AG09319 (cell line): ENCODE measurements around the gene HOXA11.

Experiments
- DNase-seq: peaks from one replicate; pipeline ENCODE4 v3.0.0-alpha.2; 2010; ENCODE audit warnings: low read depth; ENCODE audit errors: extremely low read depth
- TF ChIP-seq, protein P1 (sequence below): IDR thresholded peaks from 2 replicates; pipeline ENCODE4 v1.5.1; 2011; ENCODE audit warnings: low read depth, mild to moderate bottlenecking, inconsistent platforms, low read length, moderate library complexity

The HOXA11 gene

DNA sequence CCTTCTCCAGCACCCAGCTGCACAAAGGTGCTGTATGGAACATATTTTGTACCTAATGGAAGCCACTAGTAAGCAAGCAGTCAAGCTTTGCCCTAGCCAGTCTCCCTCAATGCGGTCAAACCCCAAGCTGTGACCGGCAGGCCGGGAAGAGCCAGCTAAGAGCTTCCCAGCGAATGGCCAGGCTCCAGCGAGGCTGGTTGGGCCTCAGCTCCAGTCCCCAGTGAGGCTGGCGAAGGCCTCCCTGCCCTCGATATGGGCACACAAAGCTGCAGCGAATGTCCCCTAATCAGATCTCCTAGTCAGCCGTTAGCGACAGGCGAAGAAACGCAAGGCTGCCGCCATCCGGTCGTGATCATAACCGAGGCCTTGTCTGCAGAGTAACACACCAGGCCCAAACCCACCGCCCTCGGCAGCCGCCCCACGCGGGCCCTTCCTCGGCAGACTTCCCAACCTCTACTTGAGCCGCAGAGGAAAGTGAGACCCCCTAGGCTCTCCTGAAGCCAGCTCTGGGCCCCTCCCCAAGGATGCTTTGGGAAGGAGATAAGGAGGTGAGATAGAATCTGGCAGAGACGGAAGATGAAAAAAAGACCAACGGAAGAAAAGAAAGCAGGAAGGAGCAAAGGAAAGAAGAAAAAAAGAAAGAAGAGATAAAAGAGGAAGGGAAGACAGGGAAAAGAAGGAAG, 16.6 kb downstream of the HOXA11 start:
- TF ChIP-seq, protein P1, sequence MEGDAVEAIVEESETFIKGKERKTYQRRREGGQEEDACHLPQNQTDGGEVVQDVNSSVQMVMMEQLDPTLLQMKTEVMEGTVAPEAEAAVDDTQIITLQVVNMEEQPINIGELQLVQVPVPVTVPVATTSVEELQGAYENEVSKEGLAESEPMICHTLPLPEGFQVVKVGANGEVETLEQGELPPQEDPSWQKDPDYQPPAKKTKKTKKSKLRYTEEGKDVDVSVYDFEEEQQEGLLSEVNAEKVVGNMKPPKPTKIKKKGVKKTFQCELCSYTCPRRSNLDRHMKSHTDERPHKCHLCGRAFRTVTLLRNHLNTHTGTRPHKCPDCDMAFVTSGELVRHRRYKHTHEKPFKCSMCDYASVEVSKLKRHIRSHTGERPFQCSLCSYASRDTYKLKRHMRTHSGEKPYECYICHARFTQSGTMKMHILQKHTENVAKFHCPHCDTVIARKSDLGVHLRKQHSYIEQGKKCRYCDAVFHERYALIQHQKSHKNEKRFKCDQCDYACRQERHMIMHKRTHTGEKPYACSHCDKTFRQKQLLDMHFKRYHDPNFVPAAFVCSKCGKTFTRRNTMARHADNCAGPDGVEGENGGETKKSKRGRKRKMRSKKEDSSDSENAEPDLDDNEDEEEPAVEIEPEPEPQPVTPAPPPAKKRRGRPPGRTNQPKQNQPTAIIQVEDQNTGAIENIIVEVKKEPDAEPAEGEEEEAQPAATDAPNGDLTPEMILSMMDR, result no peak
- no peak for DNase-seq

DNA sequence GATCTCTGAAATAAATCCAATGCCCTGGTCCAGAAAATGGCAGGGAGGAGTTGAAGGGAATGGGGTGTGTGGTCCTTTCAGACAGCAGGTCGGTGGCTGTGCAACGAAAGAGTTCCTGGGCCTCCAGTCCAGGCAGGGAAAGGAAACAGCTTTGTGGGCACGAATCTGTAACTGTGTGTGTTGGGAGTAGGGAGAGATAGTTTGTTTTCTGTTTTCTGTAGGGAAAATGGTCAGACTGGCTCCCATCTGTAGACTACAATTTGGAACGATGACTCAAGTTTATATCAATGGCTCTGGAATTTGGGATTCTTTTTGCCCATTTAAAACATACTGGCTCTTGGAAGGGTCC, 17.1 kb downstream of the HOXA11 start:
- TF ChIP-seq, protein P1, result no peak

DNA sequence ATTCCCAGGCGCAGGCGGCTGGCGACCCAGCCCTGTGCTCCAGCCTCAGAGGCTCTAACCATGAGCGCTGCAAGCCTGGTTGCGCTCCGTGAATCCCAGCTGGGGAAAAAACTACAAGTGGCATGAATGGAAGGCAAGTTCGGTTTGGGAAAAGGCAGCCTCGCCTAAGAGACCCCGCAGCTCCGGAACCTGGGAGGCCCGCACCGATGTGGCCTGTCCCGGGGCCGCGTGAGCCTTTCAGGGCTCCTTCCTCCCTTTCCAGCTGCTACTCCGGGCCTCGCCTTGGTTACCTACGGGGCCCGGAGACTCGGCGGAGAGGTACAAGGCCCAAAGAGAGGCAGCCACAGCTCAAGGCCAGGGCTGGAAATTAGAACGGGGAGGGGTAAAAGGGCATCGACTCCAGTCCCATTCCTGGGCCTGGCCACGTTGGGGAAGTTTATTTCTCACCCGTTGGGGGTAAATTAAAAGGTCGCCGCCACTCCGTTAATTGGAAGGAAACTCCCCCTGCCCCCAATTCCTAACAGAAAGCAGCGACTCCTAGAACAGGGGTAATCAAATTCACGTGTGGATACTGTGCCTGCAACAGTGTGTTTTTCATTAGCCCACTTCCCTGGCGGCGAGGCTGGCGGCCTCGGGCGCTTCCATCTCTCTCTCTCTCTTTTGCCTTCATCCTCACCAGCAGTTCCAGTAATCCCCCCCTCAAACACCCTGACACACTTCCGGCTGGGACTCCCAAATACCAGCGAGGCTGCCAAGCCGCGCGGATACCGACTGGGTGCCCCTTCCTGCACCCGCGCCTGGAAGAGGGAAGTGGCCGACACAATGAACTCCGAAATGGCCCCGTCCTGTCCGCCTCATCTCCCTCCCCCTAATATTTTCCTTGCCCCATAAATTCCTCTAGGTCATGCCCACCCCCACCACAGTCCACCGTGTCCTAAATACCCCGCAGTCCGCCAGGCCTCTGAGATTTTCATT, 18.2 kb downstream of the HOXA11 start:
- DNase-seq, result no peak
- TF ChIP-seq, protein P1, result no peak

More for the DNA sequence above, 17.1 kb downstream of the HOXA11 start:
- no peak for DNase-seq

DNA sequence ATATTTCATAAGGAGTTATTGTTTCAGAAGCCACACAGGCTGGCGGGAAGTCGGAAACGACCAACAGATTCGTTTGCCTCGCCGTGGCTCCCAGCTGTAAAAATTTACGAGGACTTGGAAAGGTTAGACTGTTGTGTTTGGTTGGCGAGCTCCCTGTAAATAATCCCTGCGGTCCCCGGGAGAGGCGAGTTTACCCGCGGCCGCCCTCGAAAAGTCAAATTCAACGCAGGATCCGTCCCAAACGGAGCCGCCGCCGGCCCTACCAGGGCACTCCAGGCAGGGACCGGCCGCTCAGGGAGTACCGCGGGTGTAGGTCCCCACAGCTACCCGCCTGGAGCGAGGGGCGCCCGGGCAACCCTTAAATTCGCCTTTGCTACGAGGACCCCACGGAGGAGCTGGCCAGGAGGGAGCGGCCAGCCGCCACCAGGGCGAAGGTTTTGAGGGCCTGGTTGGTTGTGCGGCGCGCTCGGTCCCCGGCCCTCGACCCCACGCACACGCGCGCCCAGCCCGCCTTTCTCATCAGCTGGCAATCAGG, 19.0 kb downstream of the HOXA11 start:
- no peak for DNase-seq
- TF ChIP-seq, protein P1, result no peak

DNA sequence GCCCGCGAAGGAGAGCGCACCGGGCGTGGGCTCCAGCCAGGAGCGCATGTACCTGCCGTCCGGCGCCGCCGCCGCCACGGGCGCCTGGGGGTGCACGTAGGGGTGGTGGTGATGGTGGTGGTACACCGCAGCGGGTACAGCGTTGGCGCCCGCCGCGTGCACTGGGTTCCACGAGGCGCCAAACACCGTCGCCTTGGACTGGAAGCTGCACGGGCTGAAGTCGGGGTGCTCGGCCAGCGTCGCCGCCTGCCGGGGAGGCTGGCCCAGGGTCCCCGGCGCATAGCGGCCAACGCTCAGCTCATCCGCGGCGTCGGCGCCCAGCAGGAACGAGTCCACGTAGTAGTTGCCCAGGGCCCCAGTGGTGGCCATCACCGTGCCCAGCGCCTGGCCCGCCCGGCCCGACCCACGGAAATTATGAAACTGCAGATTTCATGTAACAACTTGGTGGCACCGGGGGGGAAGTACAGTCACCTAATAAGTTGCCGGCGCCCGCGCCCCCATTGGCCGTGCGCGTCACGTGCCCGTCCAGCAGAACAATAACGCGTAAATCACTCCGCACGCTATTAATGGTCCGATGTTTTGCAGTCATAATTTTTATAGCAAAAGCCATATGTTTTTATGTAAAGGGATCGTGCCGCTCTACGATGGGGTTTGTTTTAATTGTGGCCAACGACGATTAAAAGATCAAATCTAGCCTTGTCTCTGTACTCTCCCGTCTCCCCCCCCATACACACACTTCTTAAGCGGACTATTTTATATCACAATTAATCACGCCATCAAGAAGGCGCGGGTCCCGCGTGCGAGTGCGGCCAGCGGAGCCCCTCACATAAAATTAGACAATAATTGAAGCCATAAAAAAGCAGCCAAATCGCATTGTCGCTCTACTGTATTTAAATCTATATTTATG, 19.7 kb downstream of the HOXA11 start, which contains the start of gene HOXA9:
HOXA9 (minus strand) TSS at position 449 of the 907 bp plus-strand sequence; CDS start at position 369, 80 bp downstream.
- no peak for DNase-seq
- TF ChIP-seq, protein P1, result no peak

DNA sequence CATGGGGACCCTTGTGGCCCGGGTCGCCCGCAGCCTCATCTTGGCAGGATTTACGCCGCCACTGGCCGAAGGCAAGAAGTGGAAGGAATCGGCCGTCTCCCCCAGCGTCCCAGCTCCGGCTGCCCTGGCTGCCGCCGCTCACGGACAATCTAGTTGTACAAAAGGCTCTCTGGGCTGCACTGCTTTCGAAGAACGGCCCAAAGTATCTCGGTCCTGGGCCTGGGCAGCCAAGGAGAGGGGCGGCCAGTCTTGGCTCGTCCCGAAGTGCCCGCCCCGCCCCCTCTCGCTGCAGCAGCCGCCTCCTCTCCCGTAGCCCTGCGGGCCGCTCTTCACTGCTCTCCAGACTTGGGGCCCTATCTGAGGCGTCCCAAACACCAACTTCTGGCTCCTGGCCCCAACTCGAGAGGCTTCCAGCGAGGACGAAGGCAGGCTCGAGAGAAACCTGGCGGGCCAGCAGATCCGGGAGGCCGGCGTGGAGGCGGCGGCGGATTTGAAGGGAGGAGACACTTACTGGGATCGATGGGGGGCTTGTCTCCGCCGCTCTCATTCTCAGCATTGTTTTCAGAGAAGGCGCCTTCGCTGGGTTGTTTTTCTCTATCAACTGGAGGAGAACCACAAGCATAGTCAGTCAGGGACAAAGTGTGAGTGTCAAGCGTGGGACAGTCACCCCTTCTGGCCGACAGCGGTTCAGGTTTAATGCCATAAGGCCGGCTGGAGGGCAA, 20.5 kb downstream of the HOXA11 start:
- no peak for DNase-seq
- TF ChIP-seq, protein P1, result no peak
